Measurements from ENCODE around the gene LHB. TPM values are rescaled to one million over a fixed set of nuclear protein-coding genes. Genes with fewer than 3 reads are reported as not detected.
A peak's percentile ranks its signal among the peaks of the same experiment; 100 is the strongest.

The LHB gene
- total RNA-seq, 1 donor from 2014 or later = not detected

- DNase-seq (ENCODE audit: low spot score) (no peak), ATAC-seq (no peak)
- intact Hi-C loops (cut with DNase I) = no loop called here
These were observed 638 bp downstream of the LHB start for GRCh38 chr19:49016067-49016839.

- no peak for ATAC-seq
- intact Hi-C loops (cut with DNase I) = no loop called here
- DNase-seq (ENCODE audit: low spot score) = no peak
These were observed 2.0 kb downstream of the LHB start for GRCh38 chr19:49014870-49015255.

GRCh38 chr19:49014123-49014869, 2.6 kb downstream of the LHB start:
- ATAC-seq (no peak), DNase-seq (ENCODE audit: low spot score) (no peak)
- intact Hi-C loops (cut with DNase I) = no loop called here

- DNase-seq (ENCODE audit: low spot score) (no peak), ATAC-seq (no peak)
- intact Hi-C loops (cut with DNase I) = no loop called here
These were observed 5.7 kb downstream of the LHB start for GRCh38 chr19:49011194-49011593.

- DNase-seq (ENCODE audit: low spot score) (no peak), ATAC-seq (no peak)
- intact Hi-C loops (cut with DNase I) = no loop called here
These were observed 6.4 kb downstream of the LHB start for GRCh38 chr19:49010453-49010852.

DNA sequence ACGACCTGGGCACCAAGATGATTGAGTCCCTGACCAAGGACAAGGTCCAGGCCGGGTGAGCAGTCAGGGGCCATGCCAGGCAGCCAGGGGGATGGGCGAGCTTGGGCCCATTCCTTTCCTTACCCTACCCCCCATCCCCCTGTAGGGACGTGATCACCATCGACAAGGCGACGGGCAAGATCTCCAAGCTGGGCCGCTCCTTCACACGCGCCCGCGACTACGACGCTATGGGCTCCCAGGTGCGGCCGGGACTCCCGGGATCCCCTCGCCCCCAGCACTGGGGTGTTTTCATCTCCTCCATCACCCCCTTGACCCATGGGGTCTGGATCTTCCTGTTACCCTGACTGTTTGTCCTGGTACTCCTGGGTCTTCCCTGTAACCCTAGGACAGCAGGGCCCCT, 7.1 kb downstream of the LHB start:
- intact Hi-C loops (cut with DNase I) = no loop called here
- ATAC-seq = no peak
- no peak for DNase-seq (ENCODE audit: low spot score)

- intact Hi-C loops (cut with DNase I) = no loop called here
- ATAC-seq (no peak), DNase-seq (ENCODE audit: low spot score) (no peak)
These were observed 10.0 kb downstream of the LHB start for GRCh38 chr19:49006905-49007304.

DNA sequence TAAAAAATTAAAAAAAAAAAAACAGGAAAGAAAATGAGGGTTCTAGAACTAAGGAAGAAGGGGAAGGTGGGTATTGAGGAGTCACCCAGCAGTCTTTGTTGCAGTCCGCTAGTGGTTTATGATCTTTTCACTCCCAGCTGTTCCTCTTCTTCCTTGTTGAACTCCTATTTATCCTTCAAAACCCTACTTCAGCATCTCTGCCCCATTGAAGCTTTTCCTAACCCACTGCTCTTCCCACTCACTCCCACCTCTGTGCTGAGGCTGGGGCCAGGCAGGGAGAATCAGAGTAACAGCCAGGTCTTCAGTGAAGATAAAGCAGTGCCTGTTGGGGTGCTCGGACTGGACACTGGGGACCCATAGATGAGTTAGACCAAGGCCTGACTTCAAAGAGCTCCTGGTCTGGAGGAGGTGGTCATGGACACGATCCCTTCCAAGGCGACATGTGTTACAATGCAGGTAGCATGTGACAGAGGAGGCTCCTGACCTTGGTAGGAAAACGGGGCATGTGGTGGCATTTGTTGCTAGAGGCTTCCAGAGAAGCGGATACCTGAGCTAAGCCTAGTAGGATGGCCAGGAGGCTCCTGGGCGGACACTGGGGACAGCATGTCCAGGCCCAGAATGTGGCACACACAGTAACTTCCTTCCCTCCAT, 11.8 kb downstream of the LHB start:
- intact Hi-C loops (cut with DNase I) = no loop called here

GRCh38 chr19:49004133-49004532, 12.8 kb downstream of the LHB start:
- intact Hi-C loops (cut with DNase I) = no loop called here
- ATAC-seq = no peak
- DNase-seq (ENCODE audit: low spot score) = no peak

More for the DNA sequence above, 11.8 kb downstream of the LHB start:
- no peak for DNase-seq (ENCODE audit: low spot score)
- ATAC-seq = no peak

GRCh38 chr19:48999481-49000325, 17.2 kb downstream of the LHB start:
- DNase-seq (ENCODE audit: low spot score) (no peak), ATAC-seq (peak; percentile 18)
- intact Hi-C loops (cut with DNase I) = no loop called here

GRCh38 chr19:48997972-48998371, 18.9 kb downstream of the LHB start:
- intact Hi-C loops (cut with DNase I) = no loop called here
- DNase-seq (ENCODE audit: low spot score) (no peak), ATAC-seq (no peak)

- ATAC-seq (no peak), DNase-seq (ENCODE audit: low spot score) (no peak)
- intact Hi-C loops (cut with DNase I) = no loop called here
These were observed 22.9 kb downstream of the LHB start for GRCh38 chr19:48994035-48994386.

- ATAC-seq (peak; percentile 96), DNase-seq (ENCODE audit: low spot score) (peak; percentile 100)
- intact Hi-C loops (cut with DNase I) = no loop called here
These were observed 23.5 kb downstream of the LHB start, which contains the start of the genes GYS1 and RUVBL2 for GRCh38 chr19:48993175-48994034. Gene GYS1, minus strand, starts transcription at chr19:48993309. Its CDS starts 197 bp downstream, at chr19:48993112. Gene RUVBL2, plus strand, starts transcription at chr19:48993887. Its CDS starts 25 bp downstream, at chr19:48993912.

- intact Hi-C loops (cut with DNase I) = no loop called here
- ATAC-seq (peak; percentile 4), DNase-seq (ENCODE audit: low spot score) (peak; percentile 74)
These were observed 24.2 kb downstream of the LHB start for GRCh38 chr19:48992581-48993174.

GRCh38 chr19:48991873-48992580, 24.9 kb downstream of the LHB start:
- DNase-seq (ENCODE audit: low spot score) = peak; percentile 79
- peak; percentile 68 for ATAC-seq
- intact Hi-C loops (cut with DNase I) = no loop called here

DNA sequence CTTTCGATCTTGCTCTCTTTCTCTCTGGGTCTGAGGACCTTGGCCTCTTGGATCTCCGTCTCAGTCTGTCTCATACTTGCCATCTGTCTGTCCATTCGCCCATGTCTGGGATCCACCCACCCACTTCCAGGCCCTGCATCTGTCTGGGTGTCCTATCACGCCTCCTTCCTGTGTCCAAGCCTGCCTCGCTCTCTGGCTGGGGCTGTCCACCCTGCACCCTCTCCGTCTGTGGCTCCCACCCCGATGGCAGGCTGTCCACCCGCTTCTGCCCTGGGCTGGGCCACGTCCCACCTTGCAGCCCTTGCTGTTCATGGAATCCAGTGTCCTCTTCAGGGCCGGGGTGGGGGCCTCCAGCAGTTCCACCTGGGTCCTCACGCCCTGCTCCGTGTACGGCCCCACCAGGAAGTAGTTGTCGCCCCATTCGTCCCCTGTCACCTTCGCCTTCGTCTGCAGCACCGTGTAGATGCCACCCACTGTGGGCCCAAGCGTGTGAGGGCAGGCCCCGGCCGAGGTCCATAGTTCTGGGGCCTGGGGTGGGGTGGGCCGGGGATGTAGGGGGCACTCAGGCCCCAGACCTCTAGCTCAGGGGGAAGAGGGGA, 25.8 kb downstream of the LHB start:
- intact Hi-C loops (cut with DNase I) = no loop called here
- DNase-seq (ENCODE audit: low spot score) (no peak), ATAC-seq (no peak)

- intact Hi-C loops (cut with DNase I) = no loop called here
- DNase-seq (ENCODE audit: low spot score) (no peak), ATAC-seq (no peak)
These were observed 26.5 kb downstream of the LHB start for GRCh38 chr19:48990400-48990799.
